Measurements from ENCODE around the gene COL6A1.

DNA sequence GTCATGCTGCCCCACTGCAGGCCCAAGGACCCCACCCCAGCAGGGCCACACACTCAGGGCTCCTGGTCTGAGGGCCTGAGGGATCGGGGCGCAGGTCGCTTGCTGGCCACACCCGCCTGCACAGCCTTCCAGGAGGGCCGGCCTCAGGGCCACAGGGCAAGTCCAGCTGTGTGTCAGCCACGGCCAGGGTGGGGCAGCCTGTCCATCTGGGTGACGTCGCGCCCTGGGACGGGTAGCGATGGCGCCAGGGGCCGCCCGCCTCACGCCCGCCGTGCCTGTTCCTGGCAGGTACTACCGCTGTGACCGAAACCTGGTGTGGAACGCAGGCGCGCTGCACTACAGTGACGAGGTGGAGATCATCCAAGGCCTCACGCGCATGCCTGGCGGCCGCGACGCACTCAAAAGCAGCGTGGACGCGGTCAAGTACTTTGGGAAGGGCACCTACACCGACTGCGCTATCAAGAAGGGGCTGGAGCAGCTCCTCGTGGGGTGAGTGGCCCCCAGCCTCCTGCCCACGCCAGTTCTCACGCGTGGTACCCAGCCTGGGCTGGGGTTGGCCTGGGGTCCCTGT is 2.5 kb downstream of the COL6A1 start:
- TF ChIP-seq, protein P1, sequence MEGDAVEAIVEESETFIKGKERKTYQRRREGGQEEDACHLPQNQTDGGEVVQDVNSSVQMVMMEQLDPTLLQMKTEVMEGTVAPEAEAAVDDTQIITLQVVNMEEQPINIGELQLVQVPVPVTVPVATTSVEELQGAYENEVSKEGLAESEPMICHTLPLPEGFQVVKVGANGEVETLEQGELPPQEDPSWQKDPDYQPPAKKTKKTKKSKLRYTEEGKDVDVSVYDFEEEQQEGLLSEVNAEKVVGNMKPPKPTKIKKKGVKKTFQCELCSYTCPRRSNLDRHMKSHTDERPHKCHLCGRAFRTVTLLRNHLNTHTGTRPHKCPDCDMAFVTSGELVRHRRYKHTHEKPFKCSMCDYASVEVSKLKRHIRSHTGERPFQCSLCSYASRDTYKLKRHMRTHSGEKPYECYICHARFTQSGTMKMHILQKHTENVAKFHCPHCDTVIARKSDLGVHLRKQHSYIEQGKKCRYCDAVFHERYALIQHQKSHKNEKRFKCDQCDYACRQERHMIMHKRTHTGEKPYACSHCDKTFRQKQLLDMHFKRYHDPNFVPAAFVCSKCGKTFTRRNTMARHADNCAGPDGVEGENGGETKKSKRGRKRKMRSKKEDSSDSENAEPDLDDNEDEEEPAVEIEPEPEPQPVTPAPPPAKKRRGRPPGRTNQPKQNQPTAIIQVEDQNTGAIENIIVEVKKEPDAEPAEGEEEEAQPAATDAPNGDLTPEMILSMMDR (IDR thresholded peaks at IDR 0.05): no peak
- TF ChIP-seq POLR2AphosphoS5 (IDR thresholded peaks at IDR 0.05; ENCODE audit: low read depth, low read length): no peak
- no peak for TF ChIP-seq FOXM1 (IDR thresholded peaks at IDR 0.05; ENCODE audit: low read depth)
- no peak for TF ChIP-seq MXI1 (IDR thresholded peaks at IDR 0.05; ENCODE audit: low read depth, low read length)
- TF ChIP-seq RCOR1 (IDR thresholded peaks at IDR 0.05; ENCODE audit: low read length): no peak
- TF ChIP-seq, protein P2, sequence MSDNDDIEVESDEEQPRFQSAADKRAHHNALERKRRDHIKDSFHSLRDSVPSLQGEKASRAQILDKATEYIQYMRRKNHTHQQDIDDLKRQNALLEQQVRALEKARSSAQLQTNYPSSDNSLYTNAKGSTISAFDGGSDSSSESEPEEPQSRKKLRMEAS (IDR thresholded peaks at IDR 0.05; ENCODE audit: low read depth): no peak
- TF ChIP-seq, protein P3, sequence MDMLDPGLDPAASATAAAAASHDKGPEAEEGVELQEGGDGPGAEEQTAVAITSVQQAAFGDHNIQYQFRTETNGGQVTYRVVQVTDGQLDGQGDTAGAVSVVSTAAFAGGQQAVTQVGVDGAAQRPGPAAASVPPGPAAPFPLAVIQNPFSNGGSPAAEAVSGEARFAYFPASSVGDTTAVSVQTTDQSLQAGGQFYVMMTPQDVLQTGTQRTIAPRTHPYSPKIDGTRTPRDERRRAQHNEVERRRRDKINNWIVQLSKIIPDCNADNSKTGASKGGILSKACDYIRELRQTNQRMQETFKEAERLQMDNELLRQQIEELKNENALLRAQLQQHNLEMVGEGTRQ (IDR thresholded peaks at IDR 0.05; ENCODE audit: borderline replicate concordance, low read depth, low read length): no peak
- TF ChIP-seq, protein P4, sequence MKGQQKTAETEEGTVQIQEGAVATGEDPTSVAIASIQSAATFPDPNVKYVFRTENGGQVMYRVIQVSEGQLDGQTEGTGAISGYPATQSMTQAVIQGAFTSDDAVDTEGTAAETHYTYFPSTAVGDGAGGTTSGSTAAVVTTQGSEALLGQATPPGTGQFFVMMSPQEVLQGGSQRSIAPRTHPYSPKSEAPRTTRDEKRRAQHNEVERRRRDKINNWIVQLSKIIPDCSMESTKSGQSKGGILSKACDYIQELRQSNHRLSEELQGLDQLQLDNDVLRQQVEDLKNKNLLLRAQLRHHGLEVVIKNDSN (IDR thresholded peaks at IDR 0.05; ENCODE audit: borderline replicate concordance, low read depth): no peak
- TF ChIP-seq EZH2phosphoT487 (IDR thresholded peaks at IDR 0.05; ENCODE audit: borderline replicate concordance, low read depth): no peak
- TF ChIP-seq NRF1 (IDR thresholded peaks at IDR 0.05; ENCODE audit: low read depth, low read length): no peak
- no peak for TF ChIP-seq SIN3A (IDR thresholded peaks at IDR 0.05; ENCODE audit: borderline replicate concordance, low read depth, low read length)
- no peak for TF ChIP-seq ELF1 (IDR thresholded peaks at IDR 0.05)
- no peak for TF ChIP-seq CHD2 (IDR thresholded peaks at IDR 0.05; ENCODE audit: low read length, partially characterized antibody)
- no peak for TF ChIP-seq NFIC (IDR thresholded peaks at IDR 0.05; ENCODE audit: borderline replicate concordance)
